ENCODE results near the gene PDE9A.

Gene PDE9A

DNA sequence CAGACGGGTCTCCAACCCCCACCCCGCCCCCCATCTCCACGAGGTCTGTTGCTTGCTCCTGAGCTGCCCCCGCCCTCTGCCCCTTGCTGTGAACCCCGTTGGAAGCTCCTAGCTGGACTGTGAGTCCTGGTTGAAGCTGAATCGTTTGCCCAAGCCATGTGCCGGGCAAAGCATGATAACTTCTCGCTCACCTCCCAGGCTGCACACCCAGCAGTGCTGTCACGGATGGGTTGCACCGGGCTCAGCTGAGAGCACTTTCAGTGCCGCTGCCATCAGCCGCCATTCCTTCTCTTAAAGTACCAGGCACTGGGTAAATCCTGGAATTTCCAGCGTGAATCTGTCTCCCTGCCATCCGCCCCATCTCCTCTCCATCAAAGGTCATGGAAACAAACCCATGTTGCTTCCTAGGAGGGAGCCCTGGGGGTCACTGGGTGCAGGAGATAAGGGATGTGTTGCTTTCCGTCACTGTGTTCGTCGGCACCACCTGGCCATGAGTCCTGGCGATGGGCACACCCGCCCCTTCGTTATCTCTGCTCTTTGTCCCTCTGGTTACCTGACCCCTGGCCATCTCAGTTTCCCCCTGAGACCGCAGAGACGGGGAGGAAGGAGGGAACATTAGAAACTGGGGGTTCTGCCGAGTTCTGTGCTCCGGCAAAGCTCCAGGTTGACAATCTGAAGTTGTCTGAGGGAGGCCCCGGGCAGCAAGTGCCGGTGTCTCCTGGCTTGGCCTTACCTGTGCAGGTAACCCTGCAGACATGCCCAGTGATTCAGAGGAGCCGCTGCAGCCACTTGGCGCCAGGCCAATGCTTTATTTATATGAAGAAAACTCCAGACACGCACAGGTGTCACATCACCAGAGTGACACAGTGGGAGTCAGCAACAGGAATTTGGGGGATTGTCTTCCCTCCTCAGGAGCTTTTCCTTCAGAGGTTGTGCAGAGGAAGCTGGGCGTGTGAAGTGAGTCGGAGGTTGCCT, 2.7 kb downstream of the PDE9A start:
- Histone ChIP-seq H3K9me2 (replicated peaks; ENCODE audit: insufficient read depth, low read length) (no peaks in the 10 kb centered on the region), H3K36me3 (replicated peaks; ENCODE audit: insufficient read depth, low read length) (no peaks in the 10 kb centered on the region), H3K9me3 (replicated peaks; ENCODE audit: insufficient read depth, low read length) (no peaks in the 10 kb centered on the region), H3K4me3 (ENCODE audit: low read length) (no peak overlapping the region), H3K27me3 (replicated peaks; ENCODE audit: insufficient read depth, low read length) (peaks cover 94% of the 10 kb centered on the region), H3K4me1 (ENCODE audit: low read length) (no peaks in the 10 kb centered on the region), H3K79me2 (ENCODE audit: low read length) (no peaks in the 10 kb centered on the region), H3K4me2 (ENCODE audit: low read depth, low read length) (no peak overlapping the region), H4K20me1 (ENCODE audit: insufficient read depth, low read length) (no peaks in the 10 kb centered on the region), H3F3A (ENCODE audit: insufficient read depth, low read length) (no peaks in the 10 kb centered on the region), H2AFZ (ENCODE audit: low read length) (no peak overlapping the region), H3K27ac (ENCODE audit: low read length) (no peak overlapping the region), H3K9ac (ENCODE audit: low read length) (no peak overlapping the region)
- no peak for DNase-seq
- no peak for TF ChIP-seq EZH2 (optimal IDR thresholded peaks at IDR 0.05; ENCODE audit: low read depth, low read length)
- TF ChIP-seq EZH2phosphoT487 (IDR thresholded peaks at IDR 0.05; ENCODE audit: low read length): no peak
- TF ChIP-seq, protein P1, sequence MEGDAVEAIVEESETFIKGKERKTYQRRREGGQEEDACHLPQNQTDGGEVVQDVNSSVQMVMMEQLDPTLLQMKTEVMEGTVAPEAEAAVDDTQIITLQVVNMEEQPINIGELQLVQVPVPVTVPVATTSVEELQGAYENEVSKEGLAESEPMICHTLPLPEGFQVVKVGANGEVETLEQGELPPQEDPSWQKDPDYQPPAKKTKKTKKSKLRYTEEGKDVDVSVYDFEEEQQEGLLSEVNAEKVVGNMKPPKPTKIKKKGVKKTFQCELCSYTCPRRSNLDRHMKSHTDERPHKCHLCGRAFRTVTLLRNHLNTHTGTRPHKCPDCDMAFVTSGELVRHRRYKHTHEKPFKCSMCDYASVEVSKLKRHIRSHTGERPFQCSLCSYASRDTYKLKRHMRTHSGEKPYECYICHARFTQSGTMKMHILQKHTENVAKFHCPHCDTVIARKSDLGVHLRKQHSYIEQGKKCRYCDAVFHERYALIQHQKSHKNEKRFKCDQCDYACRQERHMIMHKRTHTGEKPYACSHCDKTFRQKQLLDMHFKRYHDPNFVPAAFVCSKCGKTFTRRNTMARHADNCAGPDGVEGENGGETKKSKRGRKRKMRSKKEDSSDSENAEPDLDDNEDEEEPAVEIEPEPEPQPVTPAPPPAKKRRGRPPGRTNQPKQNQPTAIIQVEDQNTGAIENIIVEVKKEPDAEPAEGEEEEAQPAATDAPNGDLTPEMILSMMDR (IDR thresholded peaks at IDR 0.05; ENCODE audit: low read length): no peak

DNA sequence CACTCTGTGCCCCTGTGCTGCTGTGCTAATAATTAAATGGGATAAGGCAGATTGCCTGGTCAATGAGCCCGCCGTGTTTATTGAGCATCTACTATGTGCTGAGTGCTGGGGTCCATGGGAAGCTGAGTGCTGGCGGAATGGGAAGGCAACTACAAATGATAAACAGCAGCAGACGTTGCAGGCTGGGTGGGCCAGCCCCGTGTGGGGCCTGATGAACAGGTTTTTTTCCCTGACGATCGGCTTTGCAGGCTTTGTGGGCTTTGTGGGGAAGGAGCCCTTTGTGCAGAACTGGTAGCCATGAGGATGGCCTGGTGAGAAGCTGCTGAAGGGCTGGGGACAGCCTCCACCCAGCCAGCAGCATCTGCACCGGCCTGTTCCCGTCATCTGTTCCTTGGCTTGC, 3.5 kb downstream of the PDE9A start:
- no peaks in the 10 kb centered on the region for H3K79me2 ChIP-seq (ENCODE audit: low read length)
- no peak overlapping the region for H3K4me3 ChIP-seq (ENCODE audit: low read length)
- H4K20me1 ChIP-seq (ENCODE audit: insufficient read depth, low read length): no peaks in the 10 kb centered on the region
- H3K4me2 ChIP-seq (ENCODE audit: low read depth, low read length): no peak overlapping the region
- H3F3A ChIP-seq (ENCODE audit: insufficient read depth, low read length): no peaks in the 10 kb centered on the region
- TF ChIP-seq, protein P1 (IDR thresholded peaks at IDR 0.05; ENCODE audit: low read length): no peak
- TF ChIP-seq EZH2 (optimal IDR thresholded peaks at IDR 0.05; ENCODE audit: low read depth, low read length) (no peak), EZH2phosphoT487 (IDR thresholded peaks at IDR 0.05; ENCODE audit: low read length) (no peak)
- no peak overlapping the region for H2AFZ ChIP-seq (ENCODE audit: low read length)
- peaks cover 93% of the 10 kb centered on the region for H3K27me3 ChIP-seq (replicated peaks; ENCODE audit: insufficient read depth, low read length)
- no peak overlapping the region for H3K27ac ChIP-seq (ENCODE audit: low read length)
- H3K36me3 ChIP-seq (replicated peaks; ENCODE audit: insufficient read depth, low read length): no peaks in the 10 kb centered on the region
- H3K9me3 ChIP-seq (replicated peaks; ENCODE audit: insufficient read depth, low read length): no peaks in the 10 kb centered on the region
- no peak overlapping the region for H3K9ac ChIP-seq (ENCODE audit: low read length)
- no peak for DNase-seq
- no peaks in the 10 kb centered on the region for H3K9me2 ChIP-seq (replicated peaks; ENCODE audit: insufficient read depth, low read length)
- no peaks in the 10 kb centered on the region for H3K4me1 ChIP-seq (ENCODE audit: low read length)

- Histone ChIP-seq H3K4me3 (ENCODE audit: low read length) (no peak overlapping the region), H3K36me3 (replicated peaks; ENCODE audit: insufficient read depth, low read length) (no peaks in the 10 kb centered on the region), H3K9me2 (replicated peaks; ENCODE audit: insufficient read depth, low read length) (no peaks in the 10 kb centered on the region), H3K9ac (ENCODE audit: low read length) (no peak overlapping the region), H4K20me1 (ENCODE audit: insufficient read depth, low read length) (no peaks in the 10 kb centered on the region), H3K4me2 (ENCODE audit: low read depth, low read length) (no peak overlapping the region), H3K27me3 (replicated peaks; ENCODE audit: insufficient read depth, low read length) (peaks cover 93% of the 10 kb centered on the region), H3K4me1 (ENCODE audit: low read length) (no peaks in the 10 kb centered on the region), H3K27ac (ENCODE audit: low read length) (no peak overlapping the region), H2AFZ (ENCODE audit: low read length) (no peak overlapping the region), H3K9me3 (replicated peaks; ENCODE audit: insufficient read depth, low read length) (no peaks in the 10 kb centered on the region), H3F3A (ENCODE audit: insufficient read depth, low read length) (no peaks in the 10 kb centered on the region), H3K79me2 (ENCODE audit: low read length) (no peaks in the 10 kb centered on the region)
- DNase-seq: no peak
- TF ChIP-seq EZH2phosphoT487 (IDR thresholded peaks at IDR 0.05; ENCODE audit: low read length) (no peak), EZH2 (optimal IDR thresholded peaks at IDR 0.05; ENCODE audit: low read depth, low read length) (no peak)
Measured at GRCh38 chr21:42657676-42658319, 4.4 kb downstream of the PDE9A start.
